GM12878 (cell line): Measurements from ENCODE around the gene CCDC91. TPM values are rescaled to one million over a fixed set of nuclear protein-coding genes. Genes with fewer than 3 reads are reported as not detected.

ENCODE experiments used
- ATAC-seq: fragments of 200-7000 bp; cut with Tn5 transposase; 3 replicates; pipeline ENCODE4 v1.9.1; 2020; ENCODE audit warnings: mild to moderate bottlenecking, moderate library complexity
- BruUV-seq: library from RNA; stranded (reverse); fragments of 400-500 nt; replicated peaks from 2 replicates; lab custom pipeline; 2021; lab: Mats Ljungman, UMichigan
- CTCF ChIA-PET: fragments of 300-600 bp; sonication (Branson Sonifier 250); formaldehyde crosslinking; extraction: SDS; loops from one replicate; lab custom pipeline; 2021; ENCODE audit warnings: inconsistent platforms; lab: Yijun Ruan, JAX
- POLR2A ChIA-PET: fragments of 350-600 bp; formaldehyde crosslinking; extraction: SDS; loops from one replicate; lab custom pipeline; 2021; ENCODE audit warnings: inconsistent platforms; lab: Charles Lee
- RAD21 ChIA-PET: fragments of 300-600 bp; sonication (Branson Sonifier 250); formaldehyde crosslinking; loops from one replicate; lab custom pipeline; 2023; ENCODE audit warnings: antibody characterized with exemption; ENCODE audit not compliant: unreplicated experiment; lab: Charles Lee
- SMC1A ChIA-PET: fragments of 300-600 bp; sonication (Branson Sonifier 250); formaldehyde crosslinking; loops from one replicate; lab custom pipeline; 2023; ENCODE audit not compliant: unreplicated experiment, uncharacterized antibody; lab: Charles Lee
- DNase-seq: peaks from one replicate; pipeline ENCODE4 v3.0.0-alpha.2; 2011; ENCODE audit warnings: low read depth, low spot score
- FAIRE-seq: peaks from 3 replicates; lab custom pipeline; 2011; peaks lifted over from hg19 to GRCh38; lab: Jason Lieb, UNC
- H2AFZ ChIP-seq: 2 replicates; pipeline ENCODE4 v1.6.0; 2011; ENCODE audit warnings: low read depth, low read length, control low read depth; ENCODE audit not compliant: control insufficient read depth
- H3K27ac ChIP-seq: 2 replicates; pipeline ENCODE4 v1.5.1; 2011; ENCODE audit warnings: control low read depth; ENCODE audit not compliant: control insufficient read depth, insufficient read depth
- H3K27me3 ChIP-seq, 2 experiments: replicated peaks in 1 of 2; 2 replicates each; pipeline versions ENCODE4 v1.6.0 to v1.6.1; 2011; ENCODE audit warnings: low read length in 1 of 2; ENCODE audit not compliant: control insufficient read depth in 2 of 2, insufficient read depth in 2 of 2
- H3K36me3 ChIP-seq, 2 experiments: 2 replicates each; pipeline ENCODE4 v1.5.1; 2011; ENCODE audit warnings: low read length in 1 of 2; ENCODE audit not compliant: control insufficient read depth in 2 of 2, insufficient read depth in 2 of 2
- H3K4me1 ChIP-seq: 2 replicates; pipeline ENCODE4 v1.6.1; 2011; ENCODE audit warnings: mild to moderate bottlenecking, low read length, moderate library complexity, mixed read lengths; ENCODE audit not compliant: control insufficient read depth, insufficient read depth
- H3K4me2 ChIP-seq: 2 replicates; pipeline ENCODE4 v1.6.0; 2011; ENCODE audit warnings: control low read depth; ENCODE audit not compliant: control insufficient read depth, insufficient read depth
- H3K4me3 ChIP-seq: fragments of 200-600 bp; sonication (generic); 2 replicates; pipeline ENCODE4 v1.5.1; 2016
- H3K79me2 ChIP-seq: 2 replicates; pipeline ENCODE4 v1.6.0; 2011; ENCODE audit warnings: low read length; ENCODE audit not compliant: control insufficient read depth, insufficient read depth
- H3K9ac ChIP-seq: 2 replicates; pipeline ENCODE4 v1.8.0; 2011; ENCODE audit warnings: low read length, control low read depth, mixed read lengths; ENCODE audit not compliant: control insufficient read depth, insufficient read depth
- H3K9me3 ChIP-seq: replicated peaks from 3 replicates; pipeline ENCODE4 v1.5.1; 2011; ENCODE audit warnings: mild to moderate bottlenecking, low read length; ENCODE audit not compliant: control insufficient read depth, insufficient read depth
- H4K20me1 ChIP-seq: 2 replicates; pipeline ENCODE4 v1.6.0; 2011; ENCODE audit not compliant: control insufficient read depth, insufficient read depth
- BHLHE40 ChIP-seq, 2 experiments: fragments of 450-650 bp in 1 of 2; IDR thresholded peaks; 2 replicates each; pipeline ENCODE4 v1.6.1; 2011 to 2017; ENCODE audit warnings: low read depth in 2 of 2, borderline replicate concordance in 1 of 2, improper control_type of control experiment in 1 of 2, low read length in 1 of 2, mild to moderate bottlenecking in 1 of 2
- CBFB ChIP-seq: IDR thresholded peaks from 2 replicates; pipeline ENCODE4 v1.6.1; 2016; ENCODE audit warnings: antibody characterized with exemption, low read depth
- CBX3 ChIP-seq: fragments of 200-600 bp; sonication (generic); IDR thresholded peaks from 2 replicates; pipeline ENCODE4 v1.6.1; 2016; ENCODE audit warnings: low read depth, borderline replicate concordance
- ESRRA ChIP-seq: IDR thresholded peaks from 2 replicates; pipeline ENCODE4 v1.6.1; 2012; ENCODE audit warnings: mild to moderate bottlenecking, low read length, improper control_type of control experiment
- HCFC1 ChIP-seq: fragments of 150-350 bp; IDR thresholded peaks from 2 replicates; pipeline ENCODE4 v1.6.1; 2014; ENCODE audit warnings: low read length
- HDAC6 ChIP-seq: fragments of 200-600 bp; sonication (generic); IDR thresholded peaks from one replicate; pipeline ENCODE4 v1.8.0; 2017; ENCODE audit warnings: antibody characterized with exemption; ENCODE audit not compliant: unreplicated experiment
- JUNB ChIP-seq: IDR thresholded peaks from 2 replicates; pipeline ENCODE4 v1.6.1; 2016; ENCODE audit warnings: antibody characterized with exemption, mild to moderate bottlenecking
- KAT2A ChIP-seq: conservative IDR thresholded peaks from 2 replicates; pipeline ENCODE4 v1.6.1; 2011; ENCODE audit warnings: low read depth, low read length; ENCODE audit not compliant: control insufficient read depth
- MTA3 ChIP-seq: IDR thresholded peaks from 2 replicates; pipeline ENCODE4 v1.6.1; 2012; ENCODE audit warnings: low read length, inconsistent platforms, borderline replicate concordance
- POLR2AphosphoS2 ChIP-seq: IDR thresholded peaks from 2 replicates; pipeline ENCODE4 v1.6.1; 2011; ENCODE audit warnings: low read depth, mild to moderate bottlenecking, low read length, improper control_type of control experiment, moderate library complexity
- RELA ChIP-seq: fragments of 450-650 bp; IDR thresholded peaks from 2 replicates; pipeline ENCODE4 v1.8.0; 2014; ENCODE audit warnings: borderline replicate concordance; ENCODE audit not compliant: partially characterized antibody
- RELB ChIP-seq: fragments of 450-650 bp; IDR thresholded peaks from 2 replicates; pipeline ENCODE4 v1.6.1; 2017; ENCODE audit warnings: low read depth, mild to moderate bottlenecking, moderate library complexity
- RUNX3 ChIP-seq: IDR thresholded peaks from 2 replicates; pipeline ENCODE4 v1.6.1; 2012; ENCODE audit warnings: low read length, inconsistent platforms
- SIN3A ChIP-seq: IDR thresholded peaks from 2 replicates; pipeline ENCODE4 v1.6.1; 2012; ENCODE audit warnings: low read depth, low read length, improper control_type of control experiment
- SIX5 ChIP-seq: IDR thresholded peaks from 2 replicates; pipeline ENCODE4 v1.6.1; 2011; ENCODE audit warnings: mild to moderate bottlenecking, low read depth, low read length, moderate library complexity; ENCODE audit not compliant: severe bottlenecking
- SMAD5 ChIP-seq: IDR thresholded peaks from 2 replicates; pipeline ENCODE4 v1.6.1; 2016; ENCODE audit warnings: antibody characterized with exemption, low read depth
- YBX1 ChIP-seq: fragments of 450-650 bp; IDR thresholded peaks from 2 replicates; pipeline ENCODE4 v1.6.1; 2016; ENCODE audit warnings: antibody characterized with exemption
- ZBTB4 ChIP-seq: fragments of 450-650 bp; formaldehyde crosslinking; IDR thresholded peaks from 2 replicates; pipeline ENCODE4 v1.4.0; 2022; ENCODE audit warnings: mild to moderate bottlenecking, moderate library complexity
- ZNF207 ChIP-seq: fragments of 450-650 bp; IDR thresholded peaks from 2 replicates; pipeline ENCODE4 v1.6.1; 2014; ENCODE audit warnings: antibody characterized with exemption, mild to moderate bottlenecking, borderline replicate concordance
- WGBS: methylation state at CpG from one replicate; pipeline ENCODE4 v1.1.6; 2016; ENCODE audit warnings: low lambda C conversion rate; ENCODE audit not compliant: insufficient replicate concordance, insufficient coverage; ENCODE audit errors: missing lambda C conversion rate; 5-methylcytosine and 5-hydroxymethylcytosine counted together
- in situ Hi-C: fragments of 300-500 bp; cut with MboI; formaldehyde crosslinking; loops from 9 replicates; pipeline ENCODE4 v1.14.3; 2018; ENCODE audit warnings: mixed read lengths
- intact Hi-C: fragments of 100-400 bp; cut with micrococcal nuclease; formaldehyde crosslinking; loops from one replicate; pipeline ENCODE4 v1.14.2; 2022; ENCODE audit not compliant: unreplicated experiment
- polyA plus RNA-seq, 11 experiments: library from polyadenylated mRNA; depleted of rRNA in 4 of 11; unstranded in 6 of 11; stranded (reverse) in 5 of 11; fragments of >200 nt; fragmentation: Nextera tagmentation in 4 of 11; fragmentation: Illumina TruSeq in 1 of 11; extraction: Ambion mirVana in 4 of 11; extraction: Trizol in 1 of 11; gene quantifications; 1 replicate in 1 of 11; 2 replicates in 10 of 11; pipeline versions ENCODE4 v1.2.1 to v1.2.3, GENCODE V29; 2011 to 2016; ENCODE audit warnings: inconsistent platforms in 2 of 11, missing spikeins in 2 of 11, low read depth in 1 of 11
- total RNA-seq, 4 experiments: library from RNA; depleted of rRNA in 3 of 4; stranded (reverse); fragments of >200 nt in 3 of 4; fragmentation: Illumina TruSeq in 1 of 4; extraction: Trizol in 1 of 4; gene quantifications; 2 replicates each; pipeline versions ENCODE4 v1.2.1 to v1.2.3, GENCODE V29; 2013 to 2021
- TF ChIP-seq, protein P1 (sequence below): IDR thresholded peaks from 2 replicates; pipeline ENCODE4 v1.6.1; 2012; ENCODE audit warnings: low read depth, low read length, improper control_type of control experiment

The CCDC91 gene
- total and polyA plus RNA-seq, 10 of the 15 experiments (the other 5 are each of a cell fraction or from before 2014, with no cell fraction given): 6.1 to 24.9 (median 16.5) TPM

DNA sequence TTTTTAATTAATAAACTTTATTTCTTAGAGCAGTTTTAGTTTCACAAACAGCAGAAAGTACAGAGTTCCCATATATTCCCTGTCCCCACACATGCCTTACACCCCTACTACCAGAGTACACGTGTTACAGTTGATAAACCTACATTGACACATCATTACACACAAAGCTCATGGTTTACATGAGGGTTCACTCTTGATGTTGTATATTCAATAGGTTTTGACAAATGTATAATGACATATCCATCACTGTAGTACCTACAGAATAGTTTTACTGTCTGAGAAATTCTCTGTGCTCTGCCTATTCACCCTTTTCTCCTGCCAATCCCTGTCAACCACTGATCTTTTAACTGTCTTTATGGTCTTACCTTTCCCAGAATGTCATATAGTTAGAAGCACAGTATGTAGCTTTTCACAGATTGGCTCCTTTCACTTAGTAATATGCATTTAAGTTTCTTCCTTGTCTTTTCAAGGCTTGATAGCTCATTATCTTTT lies 15.1 kb upstream of the CCDC91 start (continued):
- TF ChIP-seq BHLHE40 (IDR thresholded peaks at IDR 0.05; ENCODE audit: borderline replicate concordance in 1 of 2, low read depth in 2 of 2, low read length in 1 of 2) (no peak), CBFB (no peak), SIX5 (no peak), RELB (no peak), HDAC6 (no peak)

DNA sequence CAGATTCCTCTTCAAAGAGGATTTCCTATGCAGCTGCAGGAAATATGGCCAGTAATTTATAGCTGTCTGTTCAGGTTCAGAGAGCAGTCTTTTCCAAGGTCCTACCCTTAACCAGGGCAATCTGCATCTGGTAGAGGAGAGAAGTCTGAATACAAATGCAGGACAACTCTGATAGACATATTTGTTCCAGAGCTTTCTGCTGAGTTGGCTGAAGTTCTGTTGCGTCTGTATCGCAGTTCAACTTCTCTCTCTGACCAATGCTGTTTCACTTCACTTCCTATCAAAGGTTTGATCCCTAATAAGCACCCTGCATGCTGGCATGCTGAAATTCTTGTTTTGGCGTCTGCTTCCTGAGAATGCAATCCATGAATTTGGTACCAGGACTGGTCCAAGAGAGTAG lies 14.0 kb upstream of the CCDC91 start:
- CTCF ChIA-PET: no interaction called here
- no peak for DNase-seq
- intact Hi-C loops: no loop called here
- no peak for ATAC-seq
- POLR2A ChIA-PET: no interaction called here
- SMC1A ChIA-PET: interaction anchor here (1.1 kb wide), 1 partner anchor 20 kb away, joined by 4 read pairs; no protein-coding TSS in a partner anchor
- no peak overlapping the region for H3K27ac ChIP-seq
- in situ Hi-C loops: no loop called here
- H3K4me3 ChIP-seq: no peak overlapping the region
- RAD21 ChIA-PET: no interaction called here
- H3K79me2 ChIP-seq: no peaks in the 10 kb centered on the region
- no peak overlapping the region for H3K9ac ChIP-seq
- no peak for FAIRE-seq
- H3K27me3 ChIP-seq: no peaks in the 10 kb centered on the region
- H3K9me3 ChIP-seq: no peaks in the 10 kb centered on the region
- H3K4me1 ChIP-seq: no peaks in the 10 kb centered on the region
- no peaks in the 10 kb centered on the region for H3K36me3 ChIP-seq
- BruUV-seq: no TSS peak
- no peaks in the 10 kb centered on the region for H4K20me1 ChIP-seq
- H2AFZ ChIP-seq: no peak overlapping the region
- no peak overlapping the region for H3K4me2 ChIP-seq
- WGBS: 81% methylated on average over 3 of the region's 3 CpGs
- no peak for TF ChIP-seq RUNX3
- no peak for TF ChIP-seq POLR2AphosphoS2
- TF ChIP-seq MTA3: no peak
- TF ChIP-seq ZNF207: no peak
- TF ChIP-seq HCFC1: no peak
- TF ChIP-seq CBX3: no peak
- no peak for TF ChIP-seq KAT2A
- TF ChIP-seq SIX5: no peak
- no peak for TF ChIP-seq YBX1
- TF ChIP-seq JUNB: no peak
- TF ChIP-seq SMAD5: no peak
- no peak for TF ChIP-seq RELA
- TF ChIP-seq ZBTB4 (CRISPR knock-in tag): no peak
- TF ChIP-seq, protein P1, sequence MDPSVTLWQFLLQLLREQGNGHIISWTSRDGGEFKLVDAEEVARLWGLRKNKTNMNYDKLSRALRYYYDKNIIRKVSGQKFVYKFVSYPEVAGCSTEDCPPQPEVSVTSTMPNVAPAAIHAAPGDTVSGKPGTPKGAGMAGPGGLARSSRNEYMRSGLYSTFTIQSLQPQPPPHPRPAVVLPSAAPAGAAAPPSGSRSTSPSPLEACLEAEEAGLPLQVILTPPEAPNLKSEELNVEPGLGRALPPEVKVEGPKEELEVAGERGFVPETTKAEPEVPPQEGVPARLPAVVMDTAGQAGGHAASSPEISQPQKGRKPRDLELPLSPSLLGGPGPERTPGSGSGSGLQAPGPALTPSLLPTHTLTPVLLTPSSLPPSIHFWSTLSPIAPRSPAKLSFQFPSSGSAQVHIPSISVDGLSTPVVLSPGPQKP: no peak
- TF ChIP-seq SIN3A: no peak
- no peak for TF ChIP-seq ESRRA
